ENCODE measurements around the gene GJB3. TPM values are rescaled to one million over a fixed set of nuclear protein-coding genes. Genes with fewer than 3 reads are reported as not detected.

GJB3 gene
- total RNA-seq, 3 donors from 2014 or later (not counting 1 experiment from before 2014, with no cell fraction given): not detected

DNA sequence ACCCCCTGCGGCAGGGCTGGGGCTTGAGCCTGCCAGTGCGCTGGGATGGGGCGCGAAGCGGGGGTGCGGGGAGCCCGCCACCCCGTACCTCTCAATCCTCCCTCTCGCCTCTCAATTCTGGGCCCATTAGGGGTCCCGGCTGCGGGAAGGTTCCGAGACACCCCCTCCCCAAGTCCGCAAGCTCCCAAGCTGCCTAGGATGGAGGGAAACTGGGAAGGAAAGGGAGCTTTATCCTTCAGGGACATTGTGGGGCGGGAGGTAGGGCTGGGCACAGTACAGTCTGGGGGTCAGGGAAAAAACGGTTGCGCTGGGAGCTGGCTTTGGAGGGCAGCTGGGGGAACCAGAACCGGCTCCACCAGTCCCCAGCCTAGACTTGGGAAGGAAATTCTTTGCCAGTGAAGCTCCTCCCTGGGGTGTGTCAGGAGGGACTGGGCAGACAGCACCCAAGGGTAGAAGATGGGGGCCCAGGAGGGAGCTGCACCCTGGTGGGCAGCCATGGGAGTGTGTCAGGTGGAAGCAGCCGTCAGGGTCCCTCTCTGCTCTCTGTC is 904 bp downstream of the GJB3 start:
- H3K27me3 Mint-ChIP-seq (ENCODE audit: low read depth in 2 of 2): peaks cover 44 to 57% of the 10 kb centered on the region in 2 donors
- no peak for ATAC-seq
- H3K4me3 Mint-ChIP-seq: no peak overlapping the region
- Histone ChIP-seq H3K9me3 (ENCODE audit: control insufficient read depth, insufficient read depth, low read length) (no peaks in the 10 kb centered on the region), H3K36me3 (ENCODE audit: control insufficient read depth, insufficient read depth, low read length) (no peaks in the 10 kb centered on the region), H3K4me1 (ENCODE audit: control insufficient read depth, insufficient read depth, low read length) (peaks cover 13% of the 10 kb centered on the region), H3K27me3 (ENCODE audit: control insufficient read depth, insufficient read depth, low read length) (peaks cover 14% of the 10 kb centered on the region), H3K4me3 (ENCODE audit: low read length) (no peak overlapping the region), H3K27ac (ENCODE audit: low read length) (no peak overlapping the region)
- H3K9me3 Mint-ChIP-seq: no peaks in the 10 kb centered on the region
- H3K4me1 Mint-ChIP-seq: peaks cover 0 to 7% of the 10 kb centered on the region in 2 donors
- H3K27ac Mint-ChIP-seq: no peak overlapping the region
- H3K36me3 Mint-ChIP-seq: no peaks in the 10 kb centered on the region
- no peak for DNase-seq
- 15% methylated on average over 15 of the region's 18 CpGs for WGBS (ENCODE audit: insufficient coverage)
- intact Hi-C loops (cut with micrococcal nuclease): no loop called here
- TF ChIP-seq CTCF (IDR thresholded peaks at IDR 0.05): no peak

- peaks cover 13% of the 10 kb centered on the region for H3K4me1 ChIP-seq (ENCODE audit: control insufficient read depth, insufficient read depth, low read length)
- WGBS (ENCODE audit: insufficient coverage): 87% methylated on average over 28 of the region's 28 CpGs
- intact Hi-C loops (cut with micrococcal nuclease): loop anchor here (5.0 kb wide), 1 partner anchor 988 kb away; no protein-coding TSS in a partner anchor
- ATAC-seq: no peak
- no peaks in the 10 kb centered on the region for H3K36me3 Mint-ChIP-seq
- no peak overlapping the region for H3K27ac ChIP-seq (ENCODE audit: low read length)
- no peak for DNase-seq
- no peaks in the 10 kb centered on the region for H3K9me3 Mint-ChIP-seq
- H3K4me3 ChIP-seq (ENCODE audit: low read length): no peak overlapping the region
- no peaks in the 10 kb centered on the region for H3K36me3 ChIP-seq (ENCODE audit: control insufficient read depth, insufficient read depth, low read length)
- no peak overlapping the region for H3K27ac Mint-ChIP-seq
- TF ChIP-seq CTCF (IDR thresholded peaks at IDR 0.05): no peak
- H3K27me3 Mint-ChIP-seq (ENCODE audit: low read depth in 2 of 2): peaks cover 31 to 34% of the 10 kb centered on the region in 2 donors
- H3K4me1 Mint-ChIP-seq: peaks cover 0 to 7% of the 10 kb centered on the region in 2 donors
- no peak overlapping the region for H3K4me3 Mint-ChIP-seq
- H3K9me3 ChIP-seq (ENCODE audit: control insufficient read depth, insufficient read depth, low read length): no peaks in the 10 kb centered on the region
- peaks cover 11% of the 10 kb centered on the region for H3K27me3 ChIP-seq (ENCODE audit: control insufficient read depth, insufficient read depth, low read length)
Measured at GRCh38 chr1:34784751-34785221, 3.8 kb downstream of the GJB3 start.

DNA sequence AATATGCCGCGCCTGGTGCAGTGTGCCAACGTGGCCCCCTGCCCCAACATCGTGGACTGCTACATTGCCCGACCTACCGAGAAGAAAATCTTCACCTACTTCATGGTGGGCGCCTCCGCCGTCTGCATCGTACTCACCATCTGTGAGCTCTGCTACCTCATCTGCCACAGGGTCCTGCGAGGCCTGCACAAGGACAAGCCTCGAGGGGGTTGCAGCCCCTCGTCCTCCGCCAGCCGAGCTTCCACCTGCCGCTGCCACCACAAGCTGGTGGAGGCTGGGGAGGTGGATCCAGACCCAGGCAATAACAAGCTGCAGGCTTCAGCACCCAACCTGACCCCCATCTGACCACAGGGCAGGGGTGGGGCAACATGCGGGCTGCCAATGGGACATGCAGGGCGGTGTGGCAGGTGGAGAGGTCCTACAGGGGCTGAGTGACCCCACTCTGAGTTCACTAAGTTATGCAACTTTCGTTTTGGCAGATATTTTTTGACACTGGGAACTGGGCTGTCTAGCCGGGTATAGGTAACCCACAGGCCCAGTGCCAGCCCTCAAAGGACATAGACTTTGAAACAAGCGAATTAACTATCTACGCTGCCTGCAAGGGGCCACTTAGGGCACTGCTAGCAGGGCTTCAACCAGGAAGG is 4.3 kb downstream of the GJB3 start:
- no peak overlapping the region for H3K27ac ChIP-seq (ENCODE audit: low read length)
- H3K9me3 ChIP-seq (ENCODE audit: control insufficient read depth, insufficient read depth, low read length): no peaks in the 10 kb centered on the region
- H3K4me3 Mint-ChIP-seq: no peak overlapping the region
- peaks cover 0 to 7% of the 10 kb centered on the region in 2 donors for H3K4me1 Mint-ChIP-seq
- WGBS (ENCODE audit: insufficient coverage): 82% methylated on average over 22 of the region's 22 CpGs
- DNase-seq: no peak
- intact Hi-C loops (cut with micrococcal nuclease): loop anchor here (5.0 kb wide), 1 partner anchor 987 kb away; no protein-coding TSS in a partner anchor
- H3K27me3 ChIP-seq (ENCODE audit: control insufficient read depth, insufficient read depth, low read length): peaks cover 11% of the 10 kb centered on the region
- no peaks in the 10 kb centered on the region for H3K9me3 Mint-ChIP-seq
- ATAC-seq: no peak
- no peak for TF ChIP-seq CTCF (IDR thresholded peaks at IDR 0.05)
- peaks cover 13% of the 10 kb centered on the region for H3K4me1 ChIP-seq (ENCODE audit: control insufficient read depth, insufficient read depth, low read length)
- H3K27ac Mint-ChIP-seq: no peak overlapping the region
- no peaks in the 10 kb centered on the region for H3K36me3 Mint-ChIP-seq
- peaks cover 28 to 30% of the 10 kb centered on the region in 2 donors for H3K27me3 Mint-ChIP-seq (ENCODE audit: low read depth in 2 of 2)
- no peak overlapping the region for H3K4me3 ChIP-seq (ENCODE audit: low read length)
- no peaks in the 10 kb centered on the region for H3K36me3 ChIP-seq (ENCODE audit: control insufficient read depth, insufficient read depth, low read length)
